NCI-H2196 (cell line): ENCODE data around the gene ZFYVE21.

Experiments used
- DNase-seq: peaks from one replicate; lab custom pipeline; 2025; ENCODE audit not compliant: unreplicated experiment; lab: John Stamatoyannopoulos, UW

The ZFYVE21 gene

DNA sequence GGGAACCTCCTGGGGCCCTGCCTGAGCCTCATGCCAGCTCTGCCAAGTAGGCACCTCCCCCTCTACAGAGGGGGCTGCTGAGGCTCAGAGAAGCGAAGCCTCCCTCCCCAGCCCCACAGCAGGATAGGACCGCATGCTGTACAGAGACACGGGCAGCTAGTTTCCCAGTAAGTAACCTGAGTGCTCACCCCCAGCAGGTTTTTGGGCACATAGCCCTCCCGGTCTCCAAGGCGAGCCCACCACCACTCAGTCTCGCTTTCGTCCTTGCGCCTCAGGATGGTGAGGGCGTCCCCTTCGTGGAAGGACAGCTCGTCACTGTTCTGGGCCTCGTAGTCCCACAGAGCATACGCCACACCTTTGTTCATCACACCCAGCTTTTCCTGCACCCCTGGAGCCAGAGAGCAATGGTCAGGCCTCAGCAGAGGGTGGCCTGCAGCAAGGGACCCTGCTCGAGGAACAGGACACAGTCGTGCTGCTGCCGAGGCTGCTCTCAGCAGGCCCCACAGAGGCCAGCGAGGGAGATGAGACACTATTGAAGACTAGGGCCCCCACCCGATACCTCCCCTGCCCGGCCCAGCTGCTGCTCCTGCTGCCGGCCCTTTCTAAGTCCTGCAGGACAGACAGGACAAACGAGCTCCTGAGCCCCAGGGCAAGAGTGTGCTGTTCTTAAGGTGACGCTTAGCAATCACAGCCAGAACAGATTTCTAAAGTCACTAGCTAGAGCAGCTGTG is 20.4 kb downstream of the ZFYVE21 start:
- no peak for DNase-seq

DNA sequence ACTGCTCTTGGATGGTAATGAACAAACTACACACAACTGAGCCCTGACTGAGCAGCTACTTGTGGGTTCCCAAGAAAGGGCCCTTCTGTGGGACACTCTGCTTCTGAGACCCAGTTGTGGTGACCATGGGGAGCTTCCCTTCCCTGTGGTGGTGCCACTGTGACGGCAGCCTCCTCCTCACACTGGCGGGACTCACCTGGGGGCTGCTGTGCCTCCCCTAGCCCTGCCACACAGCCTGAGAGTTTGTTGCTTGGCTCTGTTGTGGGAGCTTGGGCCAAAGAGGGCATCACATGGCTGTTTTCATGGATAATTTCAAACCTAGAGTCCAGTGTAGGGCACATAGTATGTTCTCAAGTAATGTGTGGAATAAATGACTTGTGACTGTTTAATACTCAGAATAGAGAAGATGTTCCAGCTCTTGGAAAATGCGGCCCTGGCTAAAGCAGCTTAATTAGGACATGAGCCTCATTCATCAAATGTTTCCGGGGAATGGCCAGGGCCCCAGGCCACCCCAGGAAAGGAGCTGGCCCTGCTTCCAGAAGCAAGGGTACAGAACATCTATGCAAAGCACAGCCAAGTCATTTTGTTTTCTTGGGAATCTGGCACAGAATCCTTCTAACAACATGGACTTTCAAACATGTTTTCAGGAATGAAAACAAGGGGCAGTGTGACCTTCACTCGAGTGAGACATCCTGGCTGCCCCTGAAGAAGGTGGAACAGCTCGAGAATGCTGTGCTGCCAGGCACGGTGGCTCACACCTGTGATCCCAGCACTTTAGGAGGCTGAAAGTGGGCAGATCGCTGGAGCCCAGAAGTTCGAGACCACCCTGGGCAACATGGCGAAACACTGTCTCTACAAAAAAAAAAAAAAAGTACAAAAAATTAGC is 21.2 kb downstream of the ZFYVE21 start:
- no peak for DNase-seq

DNA sequence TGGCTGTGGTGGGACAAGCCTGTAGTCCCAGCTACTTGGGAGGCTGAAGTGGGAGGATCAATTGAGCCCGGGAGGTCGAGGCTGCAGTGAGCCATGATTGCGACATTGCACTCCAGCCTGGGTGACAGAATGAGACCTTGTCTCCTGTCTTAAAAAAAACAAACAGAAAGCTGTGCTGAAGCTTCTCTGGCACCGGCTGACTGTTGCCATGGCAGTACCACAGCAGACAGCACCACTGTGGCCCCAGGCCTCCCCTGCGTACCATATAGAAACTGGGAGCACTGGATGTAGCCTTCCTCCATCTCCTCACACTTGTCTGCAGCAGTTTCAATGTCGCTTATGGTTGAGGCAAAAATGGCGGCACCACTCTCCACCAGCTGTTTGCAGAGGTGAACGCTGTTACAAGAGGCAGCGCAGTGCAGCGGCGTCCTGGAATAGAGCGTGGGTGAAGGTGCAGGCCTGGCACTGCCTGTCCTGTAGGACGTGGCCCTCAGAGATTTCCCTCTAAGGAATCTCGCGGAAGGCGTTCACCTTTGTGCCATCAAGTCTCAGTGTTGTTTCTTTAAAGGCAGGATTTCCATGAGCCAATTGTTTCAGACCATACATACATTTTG is 21.9 kb downstream of the ZFYVE21 start:
- no peak for DNase-seq

DNA sequence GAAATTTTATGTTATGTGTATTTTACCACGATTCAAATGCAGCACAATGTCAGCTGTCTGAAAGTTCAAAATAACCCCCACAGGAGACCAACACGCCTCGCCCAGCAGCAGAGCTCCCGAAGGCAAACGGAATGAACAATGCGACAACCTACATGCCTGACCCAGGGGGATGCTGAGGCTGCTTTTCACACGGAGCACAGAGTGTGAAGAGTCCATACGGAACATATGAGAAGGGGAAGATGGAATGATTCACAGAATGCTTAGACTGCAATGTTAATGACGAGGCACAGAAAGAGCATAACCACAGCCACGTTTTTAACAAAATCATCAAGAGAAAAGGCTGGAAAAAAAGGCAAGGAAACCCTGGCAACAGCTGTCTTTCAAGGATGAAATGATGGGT is 22.6 kb downstream of the ZFYVE21 start:
- no peak for DNase-seq

DNA sequence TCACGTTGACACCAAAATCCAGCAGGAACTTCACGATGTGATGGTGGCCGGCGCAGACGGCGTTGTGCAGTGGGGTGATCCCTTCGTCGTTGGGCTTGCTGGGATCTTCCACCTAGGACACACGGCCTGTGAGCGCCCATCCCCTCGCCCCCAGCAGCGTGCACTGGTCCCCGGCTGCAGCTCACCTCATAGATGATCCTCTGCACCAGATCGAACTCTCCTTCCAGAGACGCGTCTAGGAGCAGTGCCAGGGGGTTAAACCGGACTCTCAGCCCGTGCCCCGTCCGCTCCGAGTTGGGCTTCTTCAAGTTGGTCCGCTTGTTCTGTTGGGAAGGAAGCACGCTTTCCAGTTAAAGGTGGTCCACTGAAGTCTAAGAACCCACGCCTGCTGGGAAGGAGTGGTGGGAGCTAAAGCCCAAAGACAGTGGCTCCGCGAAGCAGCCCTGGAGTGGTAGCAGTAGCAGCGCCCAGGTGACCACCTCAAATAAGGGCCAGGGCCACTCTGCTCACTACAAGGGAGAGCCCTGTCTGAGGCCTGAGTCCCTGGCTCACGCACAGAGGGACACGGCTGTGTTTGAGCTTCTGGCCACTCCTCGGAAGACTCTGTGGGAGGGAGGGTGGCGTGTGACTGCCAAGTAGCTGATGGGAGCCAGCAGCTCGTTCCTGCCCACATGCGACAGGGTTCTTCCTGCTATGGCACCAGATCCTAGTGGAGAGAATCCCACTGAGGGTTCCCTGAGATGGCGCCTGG is 23.3 kb downstream of the ZFYVE21 start:
- no peak for DNase-seq

DNA sequence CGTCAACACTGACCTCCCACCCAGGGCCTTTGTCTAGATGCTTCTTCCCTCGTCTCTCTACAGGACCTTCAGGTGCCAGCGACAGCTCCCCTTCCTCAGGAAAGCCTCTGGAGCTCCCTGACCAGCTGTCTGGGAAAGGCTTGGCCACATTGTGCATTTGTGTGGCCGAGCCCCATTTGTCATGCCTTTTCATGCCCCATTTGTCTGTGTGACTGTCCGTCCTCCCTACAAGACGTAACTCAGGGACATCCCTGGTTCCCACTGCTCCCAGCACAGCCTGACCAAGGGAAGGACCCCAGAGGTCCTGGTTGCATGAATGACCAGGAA is 23.8 kb downstream of the ZFYVE21 start:
- no peak for DNase-seq

DNA sequence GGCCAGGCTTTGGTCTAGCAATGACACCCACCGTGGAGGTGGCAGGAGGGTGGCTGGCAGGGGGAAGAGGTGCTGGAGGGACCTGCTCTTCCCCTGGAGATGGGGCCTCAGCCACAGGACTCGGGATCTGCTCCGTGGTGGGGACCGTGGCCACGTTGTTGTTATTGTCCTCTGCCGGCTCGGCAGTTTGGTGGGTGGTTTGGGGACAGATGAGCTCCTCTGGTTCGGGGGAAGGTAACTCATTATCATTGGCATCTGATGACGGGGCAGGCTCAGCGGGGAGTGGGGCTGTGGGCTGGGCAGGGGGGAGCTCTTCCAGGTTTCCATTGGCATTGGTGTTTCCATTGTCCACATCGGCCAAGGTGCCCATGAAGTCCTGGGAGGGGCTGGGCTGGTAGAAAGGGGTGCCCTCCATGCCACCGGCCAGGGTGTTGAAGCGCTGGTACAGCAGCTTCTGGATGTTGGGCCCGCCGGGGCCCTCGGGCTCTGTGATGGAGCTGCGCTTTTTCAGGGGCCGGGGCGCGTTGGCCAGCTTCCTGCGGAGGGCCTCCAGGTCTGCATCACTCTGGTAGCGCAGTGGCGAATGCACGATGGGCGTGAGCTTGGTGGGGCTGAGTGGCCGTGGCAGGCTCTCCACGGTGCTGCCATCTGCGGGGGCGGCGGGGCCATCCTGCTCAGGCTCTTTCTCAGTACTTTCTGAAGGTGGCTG is 24.3 kb downstream of the ZFYVE21 start:
- DNase-seq: no peak

DNA sequence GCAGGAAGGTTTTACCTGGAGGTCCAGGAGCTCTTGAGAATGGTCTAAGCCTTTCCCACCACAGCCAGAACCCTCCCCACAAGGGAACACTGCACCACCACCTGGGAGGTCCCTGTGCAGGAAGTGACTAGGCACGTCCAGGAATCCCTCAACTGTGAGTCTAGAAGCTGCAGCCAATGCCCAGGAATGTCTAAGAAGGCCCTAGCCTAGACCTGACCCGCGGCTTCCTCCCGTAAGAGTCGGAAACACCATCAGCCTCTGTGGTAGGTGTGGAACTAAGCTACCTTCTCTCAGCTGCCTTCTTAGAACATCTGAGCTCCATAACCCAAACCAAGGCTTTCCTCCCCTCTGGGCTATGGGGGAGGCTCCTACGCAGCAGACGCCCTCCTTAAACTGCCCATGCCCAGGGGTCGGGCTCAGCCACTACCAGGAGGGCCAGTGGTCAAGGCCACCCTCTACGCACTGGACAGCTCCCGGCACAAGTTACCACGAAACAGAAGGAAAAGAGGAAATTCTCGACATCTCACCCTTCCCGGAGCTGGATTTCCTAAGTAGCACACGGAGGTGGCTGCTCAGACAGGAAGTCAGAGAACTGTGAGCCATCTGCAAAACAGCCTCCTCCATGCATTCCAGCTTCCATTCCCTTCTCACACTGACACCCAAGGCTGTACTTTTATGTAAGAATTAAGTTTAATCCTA is 25.5 kb downstream of the ZFYVE21 start:
- no peak for DNase-seq

DNA sequence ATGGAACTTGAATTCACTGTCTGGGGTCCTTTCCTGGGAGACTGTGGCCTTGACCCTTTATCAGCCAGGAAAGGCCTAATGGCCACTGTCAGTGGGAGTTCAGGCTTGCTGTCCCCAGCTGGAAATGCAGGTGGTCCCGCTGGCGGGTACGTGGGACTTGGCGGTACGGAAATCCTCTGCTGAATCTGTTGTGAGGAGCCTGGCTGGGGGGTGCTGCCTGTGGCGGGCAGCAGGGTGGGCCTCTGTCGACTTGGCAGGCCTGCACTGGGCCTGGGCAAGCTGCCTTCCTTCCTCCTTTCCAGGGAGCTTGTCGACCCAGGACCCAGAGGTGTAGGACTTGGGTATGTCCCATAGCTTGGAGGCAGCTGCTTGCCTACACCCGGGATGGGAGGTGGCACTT is 26.3 kb downstream of the ZFYVE21 start:
- no peak for DNase-seq

DNA sequence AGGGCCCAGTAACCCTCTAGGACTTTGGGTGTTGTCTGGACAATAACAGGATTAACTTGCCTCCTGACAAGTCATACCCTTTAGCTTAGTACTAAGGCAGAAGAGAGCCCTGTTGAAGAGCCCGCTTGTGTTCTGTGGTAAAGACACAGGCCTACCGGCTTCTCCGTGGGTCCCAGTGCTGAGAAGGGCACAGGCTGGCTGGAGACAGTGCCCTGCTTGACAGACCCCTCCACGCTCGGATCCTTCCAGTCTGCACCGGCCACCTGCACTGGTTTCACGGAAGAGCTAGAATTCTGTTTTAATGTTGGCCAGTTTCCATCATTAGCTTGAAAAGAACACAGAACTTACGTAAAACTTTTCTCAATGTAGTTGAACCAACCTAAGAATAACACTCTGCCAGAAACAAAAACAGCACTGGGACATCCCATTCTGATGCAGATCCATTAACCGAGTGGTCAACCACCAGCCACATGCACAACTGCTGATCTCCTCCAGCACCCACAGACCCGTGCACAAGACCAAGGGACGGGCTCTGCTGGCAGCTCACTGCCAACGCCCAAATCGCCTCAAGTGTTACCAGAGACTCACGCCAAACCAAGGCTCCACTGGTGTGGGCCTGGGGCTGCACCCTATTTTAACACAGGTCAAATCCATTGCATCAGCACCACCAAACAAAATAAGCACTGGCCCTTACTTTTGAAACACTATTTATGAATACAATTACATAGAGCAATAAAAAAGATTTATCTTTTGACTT is 27.1 kb downstream of the ZFYVE21 start:
- no peak for DNase-seq

DNA sequence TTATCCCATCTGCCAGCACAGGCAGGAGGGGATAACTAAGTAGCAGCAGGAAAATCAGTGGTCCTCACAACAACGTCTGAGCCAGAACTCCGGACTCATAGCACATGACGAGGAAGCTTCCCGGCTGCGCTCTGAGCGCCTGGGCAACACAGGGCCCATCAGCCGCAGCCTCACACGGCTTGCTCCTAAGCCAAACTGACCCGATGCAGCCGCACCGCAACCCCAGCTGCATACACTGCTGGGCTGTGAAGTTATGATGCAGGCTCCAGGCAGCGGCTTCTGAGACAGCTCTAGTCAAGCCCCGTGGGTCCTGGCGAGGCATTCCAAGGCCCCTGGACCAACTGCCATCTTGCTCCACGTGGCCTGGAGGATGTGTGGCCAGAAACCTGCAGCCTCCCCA is 28.1 kb downstream of the ZFYVE21 start:
- DNase-seq: no peak

DNA sequence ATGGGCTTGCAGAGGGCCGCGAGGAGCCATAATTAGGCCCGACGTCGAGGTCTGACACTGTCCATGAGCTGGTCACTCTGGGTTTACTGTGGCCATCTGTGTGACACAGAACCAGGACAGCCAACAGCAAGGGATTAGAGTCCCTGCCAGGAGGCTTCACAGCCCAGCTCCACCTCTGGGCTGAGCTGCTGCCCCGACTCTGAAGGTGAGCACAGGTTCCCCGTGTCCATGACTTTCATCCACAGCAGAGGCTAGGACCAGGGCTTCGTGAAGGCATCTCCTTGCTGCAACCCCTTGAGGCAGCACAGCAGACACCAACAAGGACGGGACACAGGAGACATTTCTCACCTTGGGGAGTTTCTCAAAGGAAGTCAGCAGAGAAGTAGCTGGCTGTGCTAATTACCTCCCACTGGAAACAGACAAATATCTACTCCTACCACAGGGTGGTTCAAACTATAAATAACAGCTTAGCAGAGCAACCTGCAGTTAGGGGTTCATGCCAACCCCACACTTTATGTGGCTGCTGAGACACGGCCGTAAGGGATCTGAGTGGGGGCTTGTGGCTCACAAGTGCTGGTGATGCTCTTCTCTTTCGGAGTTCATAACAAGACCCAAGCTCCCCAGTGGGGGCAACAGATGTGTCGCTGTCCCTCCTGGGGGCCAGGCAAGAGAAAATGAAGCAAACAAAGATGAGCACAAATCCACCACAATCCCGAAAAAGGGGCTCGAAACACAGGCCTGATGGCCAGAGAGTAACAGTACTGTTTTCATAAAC is 29.2 kb downstream of the ZFYVE21 start:
- no peak for DNase-seq

DNA sequence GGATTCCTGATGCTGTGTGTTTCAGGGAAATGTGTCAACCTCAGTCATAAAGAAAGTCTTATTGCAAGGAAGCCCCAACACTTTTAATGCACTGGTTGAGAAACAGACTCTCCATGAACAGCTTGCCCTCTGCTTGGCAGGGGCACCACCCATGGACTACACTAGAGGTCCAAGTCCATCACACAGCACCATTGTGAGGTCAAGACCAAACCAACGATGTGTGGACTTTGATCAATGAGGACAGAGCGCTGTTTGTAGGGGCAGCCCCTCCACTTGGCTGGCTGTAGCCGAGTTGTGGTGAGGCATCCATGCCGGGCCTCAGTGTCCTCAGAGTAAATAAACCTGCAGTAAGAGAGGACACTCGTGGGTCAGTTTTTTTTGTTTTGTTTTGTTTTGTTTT is 29.8 kb downstream of the ZFYVE21 start:
- no peak for DNase-seq

DNA sequence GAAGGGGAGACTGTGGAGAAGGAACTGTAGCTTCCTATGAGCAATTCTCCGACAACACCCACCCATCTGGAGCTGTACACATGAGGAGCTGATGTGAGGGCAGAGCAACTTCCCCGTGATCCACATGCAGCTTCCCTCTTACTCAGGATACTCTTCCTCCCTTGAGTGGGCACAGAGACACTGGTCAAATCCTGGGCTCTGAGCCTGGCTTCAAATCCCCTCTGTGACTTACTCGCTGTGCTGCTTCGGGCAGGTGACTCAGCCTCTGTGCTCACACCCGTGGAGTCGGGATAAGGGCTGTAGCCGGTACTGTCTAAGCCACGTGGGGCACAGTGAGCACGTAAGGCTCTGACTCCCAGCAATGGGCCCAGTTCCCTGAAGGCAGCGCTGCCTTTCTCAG is 31.1 kb downstream of the ZFYVE21 start:
- no peak for DNase-seq

DNA sequence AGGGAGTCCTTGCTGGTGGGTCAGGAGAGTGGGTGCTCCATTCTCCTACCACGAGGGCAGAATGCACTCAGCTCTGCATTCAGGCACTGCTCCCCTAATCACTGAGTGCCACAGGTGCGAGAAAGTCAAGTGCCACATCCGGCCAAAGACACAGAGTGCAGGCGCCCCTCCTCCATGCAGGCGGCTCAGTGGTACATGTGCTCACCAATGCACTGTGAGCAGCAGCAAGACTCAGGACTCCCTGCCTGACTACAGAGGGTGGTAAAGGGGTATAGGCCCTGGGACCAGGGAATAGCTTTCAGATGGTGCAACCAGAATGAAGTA is 32.9 kb downstream of the ZFYVE21 start:
- no peak for DNase-seq

DNA sequence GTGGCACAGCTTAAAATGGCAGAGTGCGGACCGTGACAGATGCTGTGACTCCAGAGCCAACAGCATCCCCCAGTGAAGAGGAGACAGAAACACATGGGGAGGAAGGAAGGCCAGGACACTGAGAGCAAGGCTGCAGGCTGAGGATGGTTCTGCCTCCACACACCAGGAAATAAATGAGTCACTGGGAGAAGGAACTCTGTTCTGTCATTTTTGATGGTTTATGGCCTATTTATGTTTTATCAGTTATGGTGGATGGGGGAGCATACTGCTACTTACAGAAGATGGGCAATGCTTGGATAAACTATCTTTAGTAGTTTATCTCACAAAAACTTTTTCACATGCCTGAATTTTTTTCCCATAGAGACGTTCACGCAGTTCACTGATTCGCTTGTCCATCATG is 33.8 kb downstream of the ZFYVE21 start:
- no peak for DNase-seq

DNA sequence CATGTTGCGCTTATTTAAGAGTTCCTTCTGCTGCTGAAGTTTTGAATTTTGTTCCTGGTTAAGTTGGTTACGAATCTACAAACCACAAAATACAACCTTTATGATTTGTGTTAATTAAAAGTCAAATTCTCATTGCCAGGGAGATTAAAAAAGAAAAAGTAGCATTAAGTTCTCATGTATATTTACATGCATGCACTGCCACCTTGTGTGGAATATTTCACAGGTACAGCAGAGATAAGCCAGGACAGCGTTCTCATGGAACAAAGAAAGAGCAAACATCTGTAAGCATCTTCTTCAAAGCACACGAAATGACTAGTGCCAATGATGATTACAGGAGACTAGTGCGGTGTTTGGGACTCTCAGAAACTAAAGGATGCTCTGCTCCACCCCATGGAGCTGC is 34.2 kb downstream of the ZFYVE21 start:
- no peak for DNase-seq

DNA sequence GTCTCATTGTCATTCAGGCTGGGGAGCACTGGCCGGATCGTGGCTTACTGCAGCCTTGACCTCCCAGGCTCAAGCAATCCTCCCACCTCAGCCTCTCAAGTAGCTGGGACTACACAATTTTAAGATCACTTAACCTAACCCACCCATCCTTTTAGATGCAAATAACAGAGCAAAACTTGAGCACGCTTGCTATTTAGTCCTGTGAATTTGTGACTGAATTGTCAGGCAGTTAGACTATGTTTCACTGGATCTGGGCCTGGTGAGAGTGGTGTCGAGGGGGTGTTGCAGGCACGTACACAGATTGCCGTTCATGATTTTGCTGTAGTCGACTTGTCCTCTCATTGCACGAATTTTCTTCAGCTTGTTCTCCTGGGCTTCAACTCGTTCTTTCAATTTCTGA is 38.2 kb downstream of the ZFYVE21 start:
- DNase-seq: no peak

DNA sequence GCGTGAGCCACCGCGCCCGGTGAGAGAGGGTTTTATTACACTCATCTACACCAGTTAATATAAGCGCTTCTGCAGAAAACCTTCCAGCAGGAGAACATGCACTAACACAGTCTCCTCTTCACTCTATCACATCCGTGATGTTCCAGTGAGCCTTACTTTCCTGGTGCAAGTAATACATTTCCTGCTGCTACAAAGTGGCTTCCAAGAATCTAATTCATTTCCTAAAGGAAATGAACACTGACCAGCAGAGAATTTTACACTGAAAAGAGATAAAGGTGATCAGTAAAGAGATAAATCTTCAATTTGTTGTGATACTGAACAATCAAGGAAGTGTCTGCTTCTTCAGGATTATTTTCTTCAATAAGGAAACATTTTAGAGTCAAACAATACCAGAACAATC is 39.5 kb downstream of the ZFYVE21 start:
- no peak for DNase-seq
